Measurements from ENCODE around the gene IFNA8. TPM values are rescaled to one million over a fixed set of nuclear protein-coding genes. Genes with fewer than 3 reads are reported as not detected.

IFNA8 gene
- total RNA-seq, 1 experiment from 2014 or later: not detected

GRCh38 chr9:21413624-21414023 lies 4.7 kb downstream of the IFNA8 start:
- Mint-ChIP-seq H3K4me1 (no peaks in the 10 kb centered on the region), H3K36me3 (ENCODE audit: insufficient read depth in 1 of 3, low read depth in 3 of 3) (no peaks in the 10 kb centered on the region), H3K4me3 (no peak overlapping the region), H3K27ac (no peak overlapping the region), H3K9me3 (no peaks in the 10 kb centered on the region), H3K27me3 (ENCODE audit: low read depth) (peaks cover 4% of the 10 kb centered on the region)
- Histone ChIP-seq H3K23ac (ENCODE audit: insufficient read length, low read depth, low read length) (no peak overlapping the region), H3K79me1 (ENCODE audit: insufficient read depth, low read depth, low read length, poor library complexity, severe bottlenecking) (no peaks in the 10 kb centered on the region), H3K27me3 (ENCODE audit: insufficient read depth, low read length) (no peaks in the 10 kb centered on the region), H3K4ac (ENCODE audit: low read depth, low read length) (no peak overlapping the region), H2BK5ac (ENCODE audit: insufficient read length, low read length) (no peak overlapping the region), H2BK20ac (ENCODE audit: low read depth, low read length, poor library complexity, severe bottlenecking) (no peak overlapping the region), H4K5ac (ENCODE audit: insufficient read length, low read depth, low read length) (no peak overlapping the region), H3K27ac (ENCODE audit: insufficient read length, low read depth, low read length) (no peak overlapping the region), H3T11ph (ENCODE audit: low read length) (no peak overlapping the region), H3K14ac (ENCODE audit: insufficient read depth, low read length) (no peak overlapping the region), H3K23me2 (ENCODE audit: insufficient read length, low read depth, low read length, poor library complexity, severe bottlenecking) (no peaks in the 10 kb centered on the region), H3K4me1 (ENCODE audit: insufficient read depth, low read length) (no peaks in the 10 kb centered on the region), H2BK120ac (ENCODE audit: low read depth, low read length, poor library complexity, severe bottlenecking) (no peak overlapping the region), H3K4me2 (ENCODE audit: insufficient read depth, insufficient read length, low read length) (no peak overlapping the region), H3K9ac (ENCODE audit: extremely low read depth, insufficient read length, low read length) (no peak overlapping the region), H4K8ac (replicated peaks; ENCODE audit: insufficient read length, low read depth, low read length) (no peak overlapping the region), H2BK12ac (ENCODE audit: insufficient read length, low read depth, low read length) (no peak overlapping the region), H2AK5ac (ENCODE audit: insufficient read length, low read length) (no peak overlapping the region), H3K18ac (ENCODE audit: insufficient read length, low read depth, low read length) (no peak overlapping the region), H4K91ac (ENCODE audit: insufficient read length, low read depth, low read length) (no peak overlapping the region), H3K79me2 (ENCODE audit: insufficient read depth, low read length) (no peaks in the 10 kb centered on the region), H4K20me1 (ENCODE audit: control insufficient read depth, insufficient read depth, insufficient read length) (no peaks in the 10 kb centered on the region), H3K9me3 (ENCODE audit: control insufficient read depth, low read depth, low read length) (no peaks in the 10 kb centered on the region), H2BK15ac (ENCODE audit: low read depth, low read length) (no peak overlapping the region), H3K56ac (ENCODE audit: insufficient read length, low read depth, low read length) (no peak overlapping the region), H2AFZ (ENCODE audit: low read length) (no peak overlapping the region)
- DNase-seq: peak; percentile 55
- TF ChIP-seq, protein P1, sequence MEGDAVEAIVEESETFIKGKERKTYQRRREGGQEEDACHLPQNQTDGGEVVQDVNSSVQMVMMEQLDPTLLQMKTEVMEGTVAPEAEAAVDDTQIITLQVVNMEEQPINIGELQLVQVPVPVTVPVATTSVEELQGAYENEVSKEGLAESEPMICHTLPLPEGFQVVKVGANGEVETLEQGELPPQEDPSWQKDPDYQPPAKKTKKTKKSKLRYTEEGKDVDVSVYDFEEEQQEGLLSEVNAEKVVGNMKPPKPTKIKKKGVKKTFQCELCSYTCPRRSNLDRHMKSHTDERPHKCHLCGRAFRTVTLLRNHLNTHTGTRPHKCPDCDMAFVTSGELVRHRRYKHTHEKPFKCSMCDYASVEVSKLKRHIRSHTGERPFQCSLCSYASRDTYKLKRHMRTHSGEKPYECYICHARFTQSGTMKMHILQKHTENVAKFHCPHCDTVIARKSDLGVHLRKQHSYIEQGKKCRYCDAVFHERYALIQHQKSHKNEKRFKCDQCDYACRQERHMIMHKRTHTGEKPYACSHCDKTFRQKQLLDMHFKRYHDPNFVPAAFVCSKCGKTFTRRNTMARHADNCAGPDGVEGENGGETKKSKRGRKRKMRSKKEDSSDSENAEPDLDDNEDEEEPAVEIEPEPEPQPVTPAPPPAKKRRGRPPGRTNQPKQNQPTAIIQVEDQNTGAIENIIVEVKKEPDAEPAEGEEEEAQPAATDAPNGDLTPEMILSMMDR (conservative IDR thresholded peaks at IDR 0.05): peak; percentile 64
- WGBS (ENCODE audit: extremely low coverage, insufficient read length, low lambda C conversion rate): no CpG with 5 or more reads among the region's 5 CpGs
